HCT116 (cell line): ENCODE measurements around the gene SYT7. TPM values are rescaled to one million over a fixed set of nuclear protein-coding genes. Genes with fewer than 3 reads are reported as not detected.

Experiments used
- ATAC-seq: fragments of 200-7000 bp; cut with Tn5 transposase; 2 replicates; pipeline ENCODE4 v1.9.1; 2020; ENCODE audit warnings: mild to moderate bottlenecking, moderate library complexity
- BruUV-seq: library from RNA; stranded (reverse); fragments of 400-500 nt; replicated peaks from 2 replicates; lab custom pipeline; 2021; lab: Mats Ljungman, UMichigan
- CTCF ChIA-PET: fragments of 300-600 bp; sonication (Branson Sonifier 250); formaldehyde crosslinking; loops from one replicate; lab custom pipeline; 2021; ENCODE audit warnings: antibody characterized with exemption; lab: Charles Lee
- POLR2A ChIA-PET: fragments of 300-600, 350-600 bp; sonication (Branson Sonifier 250); formaldehyde crosslinking; loops from one replicate; lab custom pipeline; 2021; ENCODE audit warnings: antibody characterized with exemption; lab: Charles Lee
- RAD21 ChIA-PET, 2 experiments: fragments of 300-600 bp; sonication (Branson Sonifier 250); formaldehyde crosslinking; loops; one replicate each; lab custom pipeline; 2023; ENCODE audit warnings: low total read pairs in 2 of 2; ENCODE audit not compliant: uncharacterized antibody in 2 of 2, unreplicated experiment in 2 of 2, low non-redundant PET in 1 of 2; lab: Charles Lee
- DNase-seq: peaks from one replicate; pipeline ENCODE4 v3.0.0-alpha.2; 2010; ENCODE audit warnings: low read depth, low spot score
- H2AFZ ChIP-seq: fragments of 200-600 bp; shearing (Covaris generic), sonication (generic); 2 replicates; pipeline ENCODE4 v1.6.1; 2017; ENCODE audit warnings: low read depth, mixed run types, mixed read lengths, antibody characterized with exemption, low read length; ENCODE audit not compliant: poor library complexity, severe bottlenecking
- H3K27ac ChIP-seq: 2 replicates; pipeline ENCODE4 v1.5.1; 2012; ENCODE audit warnings: low read depth, low read length
- H3K27me3 ChIP-seq: fragments of 200-600 bp; sonication (generic); 2 replicates; pipeline ENCODE4 v1.6.1; 2016; ENCODE audit warnings: mixed run types, low read length, mixed read lengths; ENCODE audit not compliant: insufficient read depth
- H3K36me3 ChIP-seq, 2 experiments: fragments of 200-500 bp in 1 of 2; fragments of 200-600 bp in 1 of 2; sonication (Bioruptor generic) in 1 of 2; sonication (generic) in 1 of 2; 2 replicates each; pipeline versions ENCODE4 v1.5.1 to v1.6.1; 2014 to 2016; ENCODE audit warnings: low read length in 2 of 2, inconsistent platforms in 1 of 2, mixed read lengths in 1 of 2, mixed run types in 1 of 2; ENCODE audit not compliant: insufficient read depth in 2 of 2, control insufficient read depth in 1 of 2
- H3K4me1 ChIP-seq, 2 experiments: fragments of 200-600 bp in 1 of 2; sonication (generic) in 1 of 2; 2 replicates each; pipeline versions ENCODE4 v1.5.1 to v1.6.1; 2012 to 2017; ENCODE audit warnings: low read length in 2 of 2, inconsistent platforms in 1 of 2, mild to moderate bottlenecking in 1 of 2, mixed read lengths in 1 of 2, mixed run types in 1 of 2, moderate library complexity in 1 of 2; ENCODE audit not compliant: insufficient read depth in 2 of 2, control insufficient read depth in 1 of 2
- H3K4me2 ChIP-seq: fragments of 200-600 bp; sonication (generic); 2 replicates; pipeline ENCODE4 v1.6.1; 2017; ENCODE audit warnings: mixed run types, low read length, mixed read lengths
- H3K4me3 ChIP-seq, 2 experiments: fragments of 200-600 bp in 1 of 2; sonication (generic) in 1 of 2; replicated peaks in 1 of 2; 2 replicates each; pipeline ENCODE4 v1.5.1; 2011 to 2016; ENCODE audit warnings: low read length in 2 of 2, control low read depth in 1 of 2, low read depth in 1 of 2, mild to moderate bottlenecking in 1 of 2, mixed read lengths in 1 of 2, mixed run types in 1 of 2
- H3K79me2 ChIP-seq: fragments of 200-600 bp; sonication (generic); 2 replicates; pipeline ENCODE4 v1.6.1; 2017; ENCODE audit warnings: mild to moderate bottlenecking, mixed run types, low read length, moderate library complexity, mixed read lengths; ENCODE audit not compliant: insufficient read depth
- H3K9ac ChIP-seq: fragments of 200-600 bp; sonication (generic); 2 replicates; pipeline ENCODE4 v1.6.1; 2016; ENCODE audit warnings: low read length, mixed read lengths
- H3K9me2 ChIP-seq: fragments of 200-600 bp; sonication (generic), shearing (Covaris generic); 2 replicates; pipeline ENCODE4 v1.6.1; 2017; ENCODE audit warnings: mixed run types, mild to moderate bottlenecking, moderate library complexity; ENCODE audit not compliant: insufficient read depth
- H3K9me3 ChIP-seq, 2 experiments: fragments of 200-500 bp in 1 of 2; fragments of 200-600 bp in 1 of 2; sonication (Bioruptor generic) in 1 of 2; sonication (generic) in 1 of 2; 2 replicates each; pipeline ENCODE4 v1.6.1; 2014 to 2017; ENCODE audit warnings: low read length in 2 of 2, mixed read lengths in 2 of 2, inconsistent platforms in 1 of 2, low read depth in 1 of 2, mild to moderate bottlenecking in 1 of 2, mixed run types in 1 of 2, moderate library complexity in 1 of 2; ENCODE audit not compliant: control insufficient read depth in 1 of 2, insufficient read depth in 1 of 2
- H4K20me1 ChIP-seq: fragments of 200-600 bp; sonication (generic), shearing (Covaris generic); 2 replicates; pipeline ENCODE4 v1.6.1; 2017; ENCODE audit warnings: mixed run types, mild to moderate bottlenecking, moderate library complexity; ENCODE audit not compliant: insufficient read depth
- ATF3 ChIP-seq: IDR thresholded peaks from 2 replicates; pipeline ENCODE4 v1.6.1; 2012
- CBX3 ChIP-seq: IDR thresholded peaks from 2 replicates; pipeline ENCODE4 v1.6.1; 2012; ENCODE audit warnings: low read depth
- EGR1 ChIP-seq: IDR thresholded peaks from 2 replicates; pipeline ENCODE4 v1.6.1; 2012; ENCODE audit warnings: low read depth
- EZH2phosphoT487 ChIP-seq: fragments of 200-600 bp; IDR thresholded peaks from 2 replicates; pipeline ENCODE4 v1.6.1; 2018; ENCODE audit warnings: antibody characterized with exemption, borderline replicate concordance
- FOSL1 ChIP-seq: IDR thresholded peaks from 2 replicates; pipeline ENCODE4 v1.6.1; 2012; ENCODE audit warnings: low read depth
- JUND ChIP-seq: IDR thresholded peaks from 2 replicates; pipeline ENCODE4 v1.6.1; 2012
- MAX ChIP-seq: IDR thresholded peaks from 2 replicates; pipeline ENCODE4 v1.6.1; 2012
- RAD21 ChIP-seq: IDR thresholded peaks from 2 replicates; pipeline ENCODE4 v1.6.1; 2012; ENCODE audit warnings: low read depth, mild to moderate bottlenecking
- SIN3A ChIP-seq: IDR thresholded peaks from 2 replicates; pipeline ENCODE4 v1.6.1; 2012; ENCODE audit warnings: low read depth
- SP1 ChIP-seq: IDR thresholded peaks from 2 replicates; pipeline ENCODE4 v1.6.1; 2012; ENCODE audit warnings: low read depth
- TCF7L2 ChIP-seq: IDR thresholded peaks from 2 replicates; pipeline ENCODE4 v1.7.0; 2011; ENCODE audit warnings: borderline replicate concordance, inconsistent platforms; ENCODE audit not compliant: insufficient read depth, insufficient read length; ENCODE audit errors: extremely low read depth
- YY1 ChIP-seq: IDR thresholded peaks from 2 replicates; pipeline ENCODE4 v1.6.1; 2011; ENCODE audit warnings: low read length, low read depth, moderate library complexity, mild to moderate bottlenecking; ENCODE audit not compliant: insufficient replicate concordance; ENCODE audit errors: extremely low read depth
- ZFX ChIP-seq: fragments of 450-650 bp; IDR thresholded peaks from 2 replicates; pipeline ENCODE4 v1.6.1; 2017
- ZNF274 ChIP-seq: fragments of 200-500 bp; sonication (Bioruptor generic); IDR thresholded peaks from 2 replicates; pipeline ENCODE4 v1.6.1; 2014; ENCODE audit warnings: mild to moderate bottlenecking, low read depth, low read length, inconsistent platforms
- intact Hi-C: fragments of 100-400 bp; cut with micrococcal nuclease; formaldehyde crosslinking; loops from 2 replicates; pipeline ENCODE4 v1.10.0; 2022
- total RNA-seq: library from RNA; stranded (reverse); gene quantifications from one replicate; pipeline ENCODE4 v1.2.1, GENCODE V29; 2021; ENCODE audit not compliant: unreplicated experiment
- TF ChIP-seq, protein P1 (sequence below): IDR thresholded peaks from 2 replicates; pipeline ENCODE4 v1.6.1; 2012; ENCODE audit warnings: low read depth

The SYT7 gene
- total RNA-seq, 1 experiment from 2014 or later, result 27.4 TPM

GRCh38 chr11:61475433-61475832, 105.4 kb downstream of the SYT7 start:
- Histone ChIP-seq H3K36me3 (no peaks in the 10 kb centered on the region; a peak in 1 of 4 replicates), H3K27me3 (no peaks in the 10 kb centered on the region), H3K9me3 (no peaks in the 10 kb centered on the region), H3K4me1 (no peaks in the 10 kb centered on the region), H3K9ac (no peak overlapping the region), H2AFZ (no peak overlapping the region), H3K27ac (no peak overlapping the region), H4K20me1 (no peaks in the 10 kb centered on the region), H3K4me2 (no peak overlapping the region), H3K4me3 (no peak overlapping the region), H3K9me2 (no peaks in the 10 kb centered on the region), H3K79me2 (no peaks in the 10 kb centered on the region)
- BruUV-seq, result no TSS peak
- CTCF ChIA-PET, result interaction anchor here (0.8 to 3.3 kb wide), 3 partner anchors 42 to 163 kb away, joined by 5 to 21 read pairs (median 5); no protein-coding TSS in a partner anchor
- POLR2A ChIA-PET, result no interaction called here
- no peak for ATAC-seq
- RAD21 ChIA-PET, result no interaction called here
- TF ChIP-seq TCF7L2 (no peak), CBX3 (no peak), MAX (no peak), FOSL1 (no peak), SP1 (no peak), YY1 (no peak), ZNF274 (no peak), ZFX (no peak), JUND (no peak), EGR1 (no peak), EZH2phosphoT487 (no peak), ATF3 (no peak), RAD21 (no peak), SIN3A (no peak)
- TF ChIP-seq, protein P1, sequence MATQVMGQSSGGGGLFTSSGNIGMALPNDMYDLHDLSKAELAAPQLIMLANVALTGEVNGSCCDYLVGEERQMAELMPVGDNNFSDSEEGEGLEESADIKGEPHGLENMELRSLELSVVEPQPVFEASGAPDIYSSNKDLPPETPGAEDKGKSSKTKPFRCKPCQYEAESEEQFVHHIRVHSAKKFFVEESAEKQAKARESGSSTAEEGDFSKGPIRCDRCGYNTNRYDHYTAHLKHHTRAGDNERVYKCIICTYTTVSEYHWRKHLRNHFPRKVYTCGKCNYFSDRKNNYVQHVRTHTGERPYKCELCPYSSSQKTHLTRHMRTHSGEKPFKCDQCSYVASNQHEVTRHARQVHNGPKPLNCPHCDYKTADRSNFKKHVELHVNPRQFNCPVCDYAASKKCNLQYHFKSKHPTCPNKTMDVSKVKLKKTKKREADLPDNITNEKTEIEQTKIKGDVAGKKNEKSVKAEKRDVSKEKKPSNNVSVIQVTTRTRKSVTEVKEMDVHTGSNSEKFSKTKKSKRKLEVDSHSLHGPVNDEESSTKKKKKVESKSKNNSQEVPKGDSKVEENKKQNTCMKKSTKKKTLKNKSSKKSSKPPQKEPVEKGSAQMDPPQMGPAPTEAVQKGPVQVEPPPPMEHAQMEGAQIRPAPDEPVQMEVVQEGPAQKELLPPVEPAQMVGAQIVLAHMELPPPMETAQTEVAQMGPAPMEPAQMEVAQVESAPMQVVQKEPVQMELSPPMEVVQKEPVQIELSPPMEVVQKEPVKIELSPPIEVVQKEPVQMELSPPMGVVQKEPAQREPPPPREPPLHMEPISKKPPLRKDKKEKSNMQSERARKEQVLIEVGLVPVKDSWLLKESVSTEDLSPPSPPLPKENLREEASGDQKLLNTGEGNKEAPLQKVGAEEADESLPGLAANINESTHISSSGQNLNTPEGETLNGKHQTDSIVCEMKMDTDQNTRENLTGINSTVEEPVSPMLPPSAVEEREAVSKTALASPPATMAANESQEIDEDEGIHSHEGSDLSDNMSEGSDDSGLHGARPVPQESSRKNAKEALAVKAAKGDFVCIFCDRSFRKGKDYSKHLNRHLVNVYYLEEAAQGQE, result no peak
- DNase-seq, result no peak
- intact Hi-C loops, result no loop called here
